Omental fat pad (tissue), 4 donors: ENCODE data around the gene GALNS. TPM values are rescaled to one million over a fixed set of nuclear protein-coding genes. Genes with fewer than 3 reads are reported as not detected.

ENCODE experiments used
- ATAC-seq: fragments of 150-250 bp; one replicate; pipeline ENCODE4 v1.9.1; 2016; ENCODE audit warnings: mild to moderate bottlenecking, moderate library complexity; ENCODE audit not compliant: low FRiP score
- DNase-seq: peaks from one replicate; pipeline ENCODE4 v3.0.0-alpha.2; 2019; ENCODE audit warnings: low spot score
- CTCF ChIP-seq, 3 donors: fragments of 450-650 bp; IDR thresholded peaks; one replicate each; pipeline ENCODE4 v1.5.1; 2016 to 2017; ENCODE audit warnings: antibody characterized with exemption in 3 of 3, mild to moderate bottlenecking in 3 of 3, moderate library complexity in 2 of 3
- total RNA-seq, 4 donors: library from RNA; depleted of rRNA; stranded (reverse); fragments of >200 nt; gene quantifications; one replicate each; pipeline ENCODE4 v1.1.0, GENCODE V29; 2016

GALNS gene
- total RNA-seq, 4 donors from 2014 or later: 15.0 to 32.0 (median 23.4) TPM

GRCh38 chr16:88850531-88851199, 6.1 kb downstream of the GALNS start:
- ATAC-seq (no peak), DNase-seq (no peak)
- TF ChIP-seq CTCF (IDR thresholded peaks at IDR 0.05): no peak

- ATAC-seq (no peak), DNase-seq (no peak)
- no peak for TF ChIP-seq CTCF (IDR thresholded peaks at IDR 0.05)
Observed at GRCh38 chr16:88848557-88848956, 8.2 kb downstream of the GALNS start.

- DNase-seq: no peak
- no peak for ATAC-seq
- TF ChIP-seq CTCF (IDR thresholded peaks at IDR 0.05): no peak
Observed at GRCh38 chr16:88847654-88848053, 9.1 kb downstream of the GALNS start.

GRCh38 chr16:88846088-88846487, 10.7 kb downstream of the GALNS start:
- DNase-seq (no peak), ATAC-seq (peak; percentile 12)
- no peak for TF ChIP-seq CTCF (IDR thresholded peaks at IDR 0.05)

GRCh38 chr16:88844419-88845036, 12.2 kb downstream of the GALNS start:
- ATAC-seq (no peak), DNase-seq (no peak)
- TF ChIP-seq CTCF (IDR thresholded peaks at IDR 0.05): no peak

- no peak for ATAC-seq
- no peak for DNase-seq
Observed at GRCh38 chr16:88843256-88843655, 13.5 kb downstream of the GALNS start.

More at GRCh38 chr16:88843256-88843655, 13.5 kb downstream of the GALNS start:
- no peak for TF ChIP-seq CTCF (IDR thresholded peaks at IDR 0.05)
